Loucy (cell line): Measurements from ENCODE around the gene COL1A1.

Source experiments
- H2AFZ ChIP-seq: fragments of 200-600 bp; sonication (generic); 2 replicates; pipeline ENCODE4 v1.6.0; 2016; ENCODE audit warnings: antibody characterized with exemption, mild to moderate bottlenecking, low read length, moderate library complexity
- H3F3A ChIP-seq: fragments of 200-600 bp; 2 replicates; pipeline ENCODE4 v1.6.0; 2016; ENCODE audit warnings: antibody characterized with exemption, low read depth, mild to moderate bottlenecking
- H3K27me3 ChIP-seq: fragments of 200-600 bp; sonication (generic); 2 replicates; pipeline ENCODE4 v1.6.1; 2014; ENCODE audit warnings: low read length, mild to moderate bottlenecking; ENCODE audit not compliant: insufficient read depth, poor library complexity, severe bottlenecking
- H3K36me3 ChIP-seq: fragments of 200-600 bp; sonication (generic); 2 replicates; pipeline ENCODE4 v1.6.1; 2016; ENCODE audit warnings: low read length; ENCODE audit not compliant: insufficient read depth
- H3K4me1 ChIP-seq: fragments of 200-600 bp; sonication (generic); 2 replicates; pipeline ENCODE4 v1.5.1; 2014; ENCODE audit warnings: low read length, mild to moderate bottlenecking; ENCODE audit not compliant: insufficient read depth, poor library complexity, severe bottlenecking
- H3K4me2 ChIP-seq: fragments of 200-600 bp; sonication (generic); 2 replicates; pipeline ENCODE4 v1.6.0; 2014; ENCODE audit warnings: antibody characterized with exemption, low read length, low read depth, mild to moderate bottlenecking; ENCODE audit not compliant: poor library complexity, severe bottlenecking
- H3K4me3 ChIP-seq: fragments of 200-600 bp; sonication (generic); 2 replicates; pipeline ENCODE4 v1.5.1; 2014; ENCODE audit warnings: low read length, mild to moderate bottlenecking, mixed read lengths; ENCODE audit not compliant: poor library complexity, severe bottlenecking
- H3K79me2 ChIP-seq: fragments of 200-600 bp; sonication (generic); 2 replicates; pipeline ENCODE4 v1.6.1; 2014; ENCODE audit warnings: low read length; ENCODE audit not compliant: insufficient read depth
- H3K9ac ChIP-seq: fragments of 200-600 bp; sonication (generic); 2 replicates; pipeline ENCODE4 v1.6.0; 2014; ENCODE audit warnings: mild to moderate bottlenecking, low read depth, low read length, moderate library complexity; ENCODE audit not compliant: poor library complexity, severe bottlenecking
- H3K9me2 ChIP-seq: fragments of 200-600 bp; sonication (generic); replicated peaks from 2 replicates; pipeline ENCODE4 v1.6.1; 2016; ENCODE audit warnings: low read depth, low read length, mixed read lengths
- H3K9me3 ChIP-seq: fragments of 200-600 bp; sonication (generic); 2 replicates; pipeline ENCODE4 v1.6.1; 2014; ENCODE audit warnings: mild to moderate bottlenecking, antibody characterized with exemption, low read length, low read depth; ENCODE audit not compliant: insufficient read depth
- H4K20me1 ChIP-seq: fragments of 200-600 bp; sonication (generic); 2 replicates; pipeline ENCODE4 v1.6.0; 2014; ENCODE audit warnings: antibody characterized with exemption, low read length, mild to moderate bottlenecking; ENCODE audit not compliant: insufficient read depth, poor library complexity, severe bottlenecking
- CTCF ChIP-seq: fragments of 200-600 bp; sonication (generic); conservative IDR thresholded peaks from 2 replicates; pipeline ENCODE4 v1.5.1; 2014; ENCODE audit warnings: mild to moderate bottlenecking, antibody characterized with exemption, low read length
- EZH2phosphoT487 ChIP-seq: fragments of 200-600 bp; IDR thresholded peaks from 2 replicates; pipeline ENCODE4 v1.6.1; 2018; ENCODE audit warnings: antibody characterized with exemption, mild to moderate bottlenecking, moderate library complexity, borderline replicate concordance

COL1A1 gene

GRCh38 chr17:50194140-50194933 lies 7.1 kb downstream of the COL1A1 start:
- no peak overlapping the region for H3K9ac ChIP-seq
- TF ChIP-seq EZH2phosphoT487 = no peak
- no peak for TF ChIP-seq CTCF
- H3K9me3 ChIP-seq = no peaks in the 10 kb centered on the region
- no peaks in the 10 kb centered on the region for H3K27me3 ChIP-seq
- no peak overlapping the region for H2AFZ ChIP-seq
- no peaks in the 10 kb centered on the region for H3K9me2 ChIP-seq
- H3K79me2 ChIP-seq = no peaks in the 10 kb centered on the region
- no peaks in the 10 kb centered on the region for H4K20me1 ChIP-seq
- no peak overlapping the region for H3K4me2 ChIP-seq
- no peak overlapping the region for H3K4me3 ChIP-seq
- no peaks in the 10 kb centered on the region for H3K36me3 ChIP-seq
- no peaks in the 10 kb centered on the region for H3F3A ChIP-seq
- H3K4me1 ChIP-seq = no peaks in the 10 kb centered on the region

GRCh38 chr17:50192618-50193291 lies 8.7 kb downstream of the COL1A1 start:
- no peaks in the 10 kb centered on the region for H3K79me2 ChIP-seq
- no peak for TF ChIP-seq EZH2phosphoT487
- no peak for TF ChIP-seq CTCF
- no peaks in the 10 kb centered on the region for H4K20me1 ChIP-seq
- H3F3A ChIP-seq = no peaks in the 10 kb centered on the region
- H3K36me3 ChIP-seq = no peaks in the 10 kb centered on the region
- H3K4me2 ChIP-seq = no peak overlapping the region
- no peak overlapping the region for H3K9ac ChIP-seq
- H3K27me3 ChIP-seq = no peaks in the 10 kb centered on the region
- no peak overlapping the region for H2AFZ ChIP-seq
- no peak overlapping the region for H3K4me3 ChIP-seq
- H3K9me2 ChIP-seq = no peaks in the 10 kb centered on the region
- no peaks in the 10 kb centered on the region for H3K4me1 ChIP-seq
- H3K9me3 ChIP-seq = no peaks in the 10 kb centered on the region

GRCh38 chr17:50192144-50192617 lies 9.2 kb downstream of the COL1A1 start:
- TF ChIP-seq EZH2phosphoT487 (no peak), CTCF (no peak)
- Histone ChIP-seq H3K27me3 (no peaks in the 10 kb centered on the region), H3K9me3 (no peaks in the 10 kb centered on the region), H2AFZ (no peak overlapping the region), H3K36me3 (no peaks in the 10 kb centered on the region), H3K9ac (no peak overlapping the region), H3K79me2 (no peaks in the 10 kb centered on the region), H3K4me3 (no peak overlapping the region), H3K4me1 (no peaks in the 10 kb centered on the region), H3F3A (no peaks in the 10 kb centered on the region), H4K20me1 (no peaks in the 10 kb centered on the region), H3K4me2 (no peak overlapping the region), H3K9me2 (no peaks in the 10 kb centered on the region)
